Measurements from ENCODE around the gene PSMD14. TPM values are rescaled to one million over a fixed set of nuclear protein-coding genes. Genes with fewer than 3 reads are reported as not detected.
A peak's percentile ranks its signal among the peaks of the same experiment; 100 is the strongest.

The PSMD14 gene
- total RNA-seq, 1 donor from 2014 or later: 70.6 TPM

GRCh38 chr2:161419638-161420190 lies 111.5 kb downstream of the PSMD14 start:
- Mint-ChIP-seq H3K27ac (ENCODE audit: unreplicated experiment) (no peak overlapping the region), H3K4me1 (ENCODE audit: low read depth, unreplicated experiment) (peaks cover 39% of the 10 kb centered on the region), H3K9me3 (ENCODE audit: unreplicated experiment) (peaks cover 39% of the 10 kb centered on the region), H3K27me3 (ENCODE audit: unreplicated experiment) (peaks cover 65% of the 10 kb centered on the region), H3K36me3 (ENCODE audit: unreplicated experiment) (peaks cover 4% of the 10 kb centered on the region), H3K4me3 (ENCODE audit: unreplicated experiment) (peak overlapping the region; percentile 88)
- no peak for TF ChIP-seq CTCF (IDR thresholded peaks at IDR 0.05; ENCODE audit: partially characterized antibody, unreplicated experiment)
- DNase-seq: no peak

GRCh38 chr2:161420406-161421074 lies 112.3 kb downstream of the PSMD14 start:
- Mint-ChIP-seq H3K27me3 (ENCODE audit: unreplicated experiment) (peaks cover 68% of the 10 kb centered on the region), H3K36me3 (ENCODE audit: unreplicated experiment) (no peaks in the 10 kb centered on the region), H3K4me3 (ENCODE audit: unreplicated experiment) (no peak overlapping the region), H3K9me3 (ENCODE audit: unreplicated experiment) (peaks cover 39% of the 10 kb centered on the region), H3K27ac (ENCODE audit: unreplicated experiment) (no peak overlapping the region), H3K4me1 (ENCODE audit: low read depth, unreplicated experiment) (peaks cover 32% of the 10 kb centered on the region)
- DNase-seq: no peak
- no peak for TF ChIP-seq CTCF (IDR thresholded peaks at IDR 0.05; ENCODE audit: partially characterized antibody, unreplicated experiment)

- peaks cover 21% of the 10 kb centered on the region for H3K4me1 Mint-ChIP-seq (ENCODE audit: low read depth, unreplicated experiment)
- H3K9me3 Mint-ChIP-seq (ENCODE audit: unreplicated experiment): peaks cover 35% of the 10 kb centered on the region
- H3K36me3 Mint-ChIP-seq (ENCODE audit: unreplicated experiment): no peaks in the 10 kb centered on the region
- peaks cover 62% of the 10 kb centered on the region for H3K27me3 Mint-ChIP-seq (ENCODE audit: unreplicated experiment)
- TF ChIP-seq CTCF (IDR thresholded peaks at IDR 0.05; ENCODE audit: partially characterized antibody, unreplicated experiment): no peak
- no peak for DNase-seq
- no peak overlapping the region for H3K27ac Mint-ChIP-seq (ENCODE audit: unreplicated experiment)
- no peak overlapping the region for H3K4me3 Mint-ChIP-seq (ENCODE audit: unreplicated experiment)
Observed at GRCh38 chr2:161421686-161422085, 113.5 kb downstream of the PSMD14 start.

GRCh38 chr2:161422816-161423403 lies 114.7 kb downstream of the PSMD14 start:
- Mint-ChIP-seq H3K4me1 (ENCODE audit: low read depth, unreplicated experiment) (peaks cover 18% of the 10 kb centered on the region), H3K9me3 (ENCODE audit: unreplicated experiment) (peaks cover 36% of the 10 kb centered on the region), H3K36me3 (ENCODE audit: unreplicated experiment) (no peaks in the 10 kb centered on the region), H3K27me3 (ENCODE audit: unreplicated experiment) (peaks cover 59% of the 10 kb centered on the region), H3K27ac (ENCODE audit: unreplicated experiment) (no peak overlapping the region), H3K4me3 (ENCODE audit: unreplicated experiment) (peak overlapping the region; percentile 77)
- no peak for DNase-seq
- TF ChIP-seq CTCF (IDR thresholded peaks at IDR 0.05; ENCODE audit: partially characterized antibody, unreplicated experiment): no peak

Measured in glutamatergic neuron (in vitro differentiated cells).